Gastrocnemius medialis (tissue), 4 donors: Measurements from ENCODE around the gene PHC2.

Experiments used
- POLR2A ChIP-seq, 2 donors: fragments of 450-650 bp; IDR thresholded peaks; one replicate each; pipeline ENCODE4 v1.6.1; 2017; ENCODE audit warnings: antibody characterized with exemption in 2 of 2, mild to moderate bottlenecking in 2 of 2, moderate library complexity in 2 of 2
- TF ChIP-seq, protein P1 (sequence below), 5 experiments: fragments of 450-650 bp in 3 of 5; fragments of 200-600 bp in 2 of 5; sonication (generic) in 2 of 5; IDR thresholded peaks in 4 of 5; conservative IDR thresholded peaks in 1 of 5; 1 replicate in 4 of 5; 2 replicates in 1 of 5; pipeline ENCODE4 v1.5.1; 2016 to 2019; ENCODE audit warnings: antibody characterized with exemption in 5 of 5, mild to moderate bottlenecking in 3 of 5, moderate library complexity in 3 of 5

- TF ChIP-seq, protein P1, sequence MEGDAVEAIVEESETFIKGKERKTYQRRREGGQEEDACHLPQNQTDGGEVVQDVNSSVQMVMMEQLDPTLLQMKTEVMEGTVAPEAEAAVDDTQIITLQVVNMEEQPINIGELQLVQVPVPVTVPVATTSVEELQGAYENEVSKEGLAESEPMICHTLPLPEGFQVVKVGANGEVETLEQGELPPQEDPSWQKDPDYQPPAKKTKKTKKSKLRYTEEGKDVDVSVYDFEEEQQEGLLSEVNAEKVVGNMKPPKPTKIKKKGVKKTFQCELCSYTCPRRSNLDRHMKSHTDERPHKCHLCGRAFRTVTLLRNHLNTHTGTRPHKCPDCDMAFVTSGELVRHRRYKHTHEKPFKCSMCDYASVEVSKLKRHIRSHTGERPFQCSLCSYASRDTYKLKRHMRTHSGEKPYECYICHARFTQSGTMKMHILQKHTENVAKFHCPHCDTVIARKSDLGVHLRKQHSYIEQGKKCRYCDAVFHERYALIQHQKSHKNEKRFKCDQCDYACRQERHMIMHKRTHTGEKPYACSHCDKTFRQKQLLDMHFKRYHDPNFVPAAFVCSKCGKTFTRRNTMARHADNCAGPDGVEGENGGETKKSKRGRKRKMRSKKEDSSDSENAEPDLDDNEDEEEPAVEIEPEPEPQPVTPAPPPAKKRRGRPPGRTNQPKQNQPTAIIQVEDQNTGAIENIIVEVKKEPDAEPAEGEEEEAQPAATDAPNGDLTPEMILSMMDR (IDR thresholded peaks at IDR 0.05 in 4 of 5, conservative IDR thresholded peaks at IDR 0.05 in 1 of 5) = no peak
- TF ChIP-seq POLR2A (IDR thresholded peaks at IDR 0.05) = no peak
These were observed 57.3 kb downstream of the PHC2 start for GRCh38 chr1:33373606-33374005.
